Neural progenitor cell (in vitro differentiated cells): ENCODE data around the gene RMDN2. TPM values are rescaled to one million over a fixed set of nuclear protein-coding genes. Genes with fewer than 3 reads are reported as not detected.

Experiments used
- DNase-seq: peaks from one replicate; pipeline ENCODE4 v3.0.0-alpha.2; 2016; ENCODE audit warnings: low spot score
- H2AFZ ChIP-seq: fragments of 200-600 bp; sonication (generic); replicated peaks from 2 replicates; pipeline ENCODE4 v1.6.1; 2016; ENCODE audit warnings: antibody characterized with exemption
- H3F3A ChIP-seq: fragments of 200-600 bp; sonication (generic); 2 replicates; pipeline ENCODE4 v1.6.1; 2016; ENCODE audit warnings: antibody characterized with exemption, low read depth
- H3K27ac ChIP-seq: fragments of 200-600 bp; sonication (generic); 2 replicates; pipeline ENCODE4 v1.5.1; 2016; ENCODE audit warnings: mild to moderate bottlenecking
- H3K27me3 ChIP-seq: fragments of 200-600 bp; sonication (generic); 2 replicates; pipeline ENCODE4 v1.6.1; 2016; ENCODE audit warnings: mild to moderate bottlenecking, moderate library complexity
- H3K36me3 ChIP-seq: fragments of 200-600 bp; sonication (generic); 2 replicates; pipeline ENCODE4 v1.5.1; 2016
- H3K4me1 ChIP-seq: fragments of 200-600 bp; sonication (generic); 2 replicates; pipeline ENCODE4 v1.6.1; 2016; ENCODE audit warnings: mixed run types
- H3K4me2 ChIP-seq: fragments of 200-600 bp; sonication (generic); 2 replicates; pipeline ENCODE4 v1.6.1; 2016
- H3K4me3 ChIP-seq: fragments of 200-600 bp; sonication (generic); 2 replicates; pipeline ENCODE4 v1.5.1; 2016
- H3K79me2 ChIP-seq: fragments of 200-600 bp; sonication (generic); 2 replicates; pipeline ENCODE4 v1.6.1; 2016; ENCODE audit warnings: low read depth
- H3K9ac ChIP-seq: fragments of 200-600 bp; sonication (generic); 2 replicates; pipeline ENCODE4 v1.6.1; 2016
- H3K9me3 ChIP-seq: fragments of 200-600 bp; sonication (generic); 2 replicates; pipeline ENCODE4 v1.5.1; 2016; ENCODE audit warnings: low read depth
- H4K20me1 ChIP-seq: fragments of 200-600 bp; sonication (generic); 2 replicates; pipeline ENCODE4 v1.6.1; 2016; ENCODE audit warnings: low read depth
- H3K27ac Mint-ChIP-seq: 3 replicates; pipeline ENCODE4 v1.8.0; 2021; ENCODE audit warnings: mixed read lengths
- H3K27me3 Mint-ChIP-seq: 2 replicates; pipeline ENCODE4 v1.8.0; 2022; ENCODE audit warnings: low read depth, mild to moderate bottlenecking, inconsistent platforms, moderate library complexity, mixed read lengths; ENCODE audit not compliant: insufficient read depth
- H3K36me3 Mint-ChIP-seq: 3 replicates; pipeline ENCODE4 v1.8.0; 2021; ENCODE audit warnings: mixed read lengths
- H3K4me1 Mint-ChIP-seq: 3 replicates; pipeline ENCODE4 v1.8.0; 2021; ENCODE audit warnings: mixed read lengths
- H3K4me3 Mint-ChIP-seq: 3 replicates; pipeline ENCODE4 v1.8.0; 2021; ENCODE audit warnings: mild to moderate bottlenecking, moderate library complexity, mixed read lengths
- H3K9me3 Mint-ChIP-seq: 3 replicates; pipeline ENCODE4 v1.8.0; 2020; ENCODE audit warnings: mixed read lengths
- CTCF ChIP-seq: fragments of 200-600 bp; sonication (generic); IDR thresholded peaks from 2 replicates; pipeline ENCODE4 v1.5.1; 2017; ENCODE audit warnings: antibody characterized with exemption, mild to moderate bottlenecking
- EZH2 ChIP-seq: fragments of 200-600 bp; sonication (generic); IDR thresholded peaks from 2 replicates; pipeline ENCODE4 v1.6.1; 2017; ENCODE audit warnings: antibody characterized with exemption, mild to moderate bottlenecking, moderate library complexity
- EZH2phosphoT487 ChIP-seq: fragments of 200-600 bp; sonication (generic); IDR thresholded peaks from 2 replicates; pipeline ENCODE4 v1.6.1; 2017; ENCODE audit warnings: antibody characterized with exemption
- total RNA-seq: library from RNA; depleted of rRNA; stranded (reverse); fragments of >200 nt; gene quantifications from 2 replicates; pipeline ENCODE4 v1.2.3, GENCODE V29; 2015; ENCODE audit warnings: low replicate concordance

Gene RMDN2
- total RNA-seq, 1 donor from 2014 or later = 10.3 TPM

GRCh38 chr2:37919631-37920032 is 5.5 kb upstream of the RMDN2 start:
- TF ChIP-seq EZH2phosphoT487 (no peak), EZH2 (no peak), CTCF (no peak)
- Histone ChIP-seq H3K36me3 (no peaks in the 10 kb centered on the region), H4K20me1 (no peaks in the 10 kb centered on the region), H3K9ac (no peak overlapping the region), H3F3A (peaks cover 3% of the 10 kb centered on the region), H3K9me3 (no peaks in the 10 kb centered on the region), H3K4me2 (no peak overlapping the region), H3K27ac (no peak overlapping the region), H3K79me2 (no peaks in the 10 kb centered on the region), H3K27me3 (peaks cover 14% of the 10 kb centered on the region), H2AFZ (no peak overlapping the region), H3K4me1 (no peaks in the 10 kb centered on the region), H3K4me3 (no peak overlapping the region)
- Mint-ChIP-seq H3K4me3 (no peak overlapping the region), H3K27ac (no peak overlapping the region), H3K27me3 (peaks cover 4% of the 10 kb centered on the region), H3K4me1 (peaks cover 12% of the 10 kb centered on the region), H3K36me3 (peaks cover 2% of the 10 kb centered on the region), H3K9me3 (no peaks in the 10 kb centered on the region)
- no peak for DNase-seq

DNA sequence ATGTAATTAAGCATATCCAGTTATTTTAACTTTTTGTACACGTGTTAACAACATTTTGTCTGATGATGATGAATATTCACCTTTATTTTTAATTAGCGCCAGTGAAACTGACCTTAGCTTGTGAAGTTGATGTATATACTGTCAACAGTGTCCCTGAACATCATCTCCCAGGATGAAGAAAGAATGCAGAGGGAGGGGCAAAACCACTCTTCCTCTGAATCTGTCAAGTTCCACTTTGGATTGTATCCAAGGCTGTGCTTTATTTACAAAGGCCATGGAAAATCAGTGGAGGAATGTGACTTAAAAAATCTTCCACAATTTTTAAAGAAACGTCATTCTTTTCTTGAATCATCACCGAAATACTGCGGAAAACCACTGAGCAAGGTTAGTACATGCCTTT is 4.5 kb upstream of the RMDN2 start:
- peaks cover 3% of the 10 kb centered on the region for H3K36me3 Mint-ChIP-seq
- H3K4me3 Mint-ChIP-seq = no peak overlapping the region
- Histone ChIP-seq H4K20me1 (no peaks in the 10 kb centered on the region), H2AFZ (no peak overlapping the region), H3K4me3 (no peak overlapping the region), H3F3A (peaks cover 12% of the 10 kb centered on the region), H3K4me1 (no peaks in the 10 kb centered on the region), H3K4me2 (no peak overlapping the region), H3K27ac (no peak overlapping the region), H3K27me3 (peaks cover 14% of the 10 kb centered on the region), H3K36me3 (no peaks in the 10 kb centered on the region), H3K79me2 (no peaks in the 10 kb centered on the region), H3K9ac (no peak overlapping the region), H3K9me3 (no peaks in the 10 kb centered on the region)
- H3K27ac Mint-ChIP-seq = no peak overlapping the region
- TF ChIP-seq EZH2 (no peak), CTCF (no peak), EZH2phosphoT487 (no peak)
- peaks cover 13% of the 10 kb centered on the region for H3K4me1 Mint-ChIP-seq
- no peak for DNase-seq
- H3K27me3 Mint-ChIP-seq = peaks cover 2% of the 10 kb centered on the region
- H3K9me3 Mint-ChIP-seq = no peaks in the 10 kb centered on the region

DNA sequence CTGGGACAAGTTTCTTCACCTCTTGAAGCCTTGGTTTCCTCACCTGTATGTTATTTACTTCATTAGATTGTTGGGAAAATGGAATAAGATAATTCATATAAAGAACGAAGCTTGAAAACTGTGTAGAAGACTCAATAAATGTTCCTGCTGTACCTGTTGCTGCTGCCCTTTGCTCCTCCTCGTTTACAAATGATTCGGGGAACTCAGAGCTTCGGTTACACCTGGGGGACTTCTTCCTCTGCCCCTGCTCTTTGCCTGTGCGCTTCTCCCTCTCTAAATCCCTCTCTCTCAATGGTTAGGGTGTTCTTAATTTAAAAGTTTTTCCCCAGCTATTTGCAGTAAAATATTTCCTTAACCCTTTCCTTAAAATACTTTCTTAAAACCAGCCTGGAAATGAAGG is 3.3 kb upstream of the RMDN2 start:
- no peaks in the 10 kb centered on the region for H4K20me1 ChIP-seq
- peaks cover 5% of the 10 kb centered on the region for H3K4me1 ChIP-seq
- H3K36me3 ChIP-seq = no peaks in the 10 kb centered on the region
- Mint-ChIP-seq H3K27me3 (peaks cover 2% of the 10 kb centered on the region), H3K4me1 (peaks cover 13% of the 10 kb centered on the region), H3K36me3 (peaks cover 3% of the 10 kb centered on the region), H3K27ac (no peak overlapping the region), H3K4me3 (no peak overlapping the region), H3K9me3 (no peaks in the 10 kb centered on the region)
- H3K4me2 ChIP-seq = no peak overlapping the region
- no peaks in the 10 kb centered on the region for H3K79me2 ChIP-seq
- DNase-seq = no peak
- H3F3A ChIP-seq = peaks cover 19% of the 10 kb centered on the region
- peaks cover 14% of the 10 kb centered on the region for H3K27me3 ChIP-seq
- no peak overlapping the region for H3K4me3 ChIP-seq
- H3K9me3 ChIP-seq = no peaks in the 10 kb centered on the region
- no peak for TF ChIP-seq EZH2
- no peak for TF ChIP-seq EZH2phosphoT487
- TF ChIP-seq CTCF = no peak
- H3K27ac ChIP-seq = no peak overlapping the region
- H3K9ac ChIP-seq = no peak overlapping the region
- no peak overlapping the region for H2AFZ ChIP-seq
